GM12875 (cell line): ENCODE data around the gene MAP3K4.

Experiments
- H3K4me3 ChIP-seq: one replicate; pipeline ENCODE4 v1.5.1; 2011; ENCODE audit warnings: low read depth, low read length, control low read depth
- CTCF ChIP-seq: IDR thresholded peaks from 2 replicates; pipeline ENCODE4 v1.5.1; 2011; ENCODE audit warnings: low read depth, mild to moderate bottlenecking, control low read depth, inconsistent platforms, low read length, moderate library complexity, borderline replicate concordance; ENCODE audit not compliant: insufficient read depth

The MAP3K4 gene

GRCh38 chr6:161161889-161162624 is 170.5 kb downstream of the MAP3K4 start:
- no peak for TF ChIP-seq CTCF
- H3K4me3 ChIP-seq = no peak overlapping the region

GRCh38 chr6:161162722-161163121 is 171.2 kb downstream of the MAP3K4 start:
- no peak overlapping the region for H3K4me3 ChIP-seq
- TF ChIP-seq CTCF = no peak

GRCh38 chr6:161163466-161164181 is 172.1 kb downstream of the MAP3K4 start:
- H3K4me3 ChIP-seq = no peak overlapping the region
- no peak for TF ChIP-seq CTCF

- H3K4me3 ChIP-seq = no peak overlapping the region
- no peak for TF ChIP-seq CTCF
Measured at GRCh38 chr6:161164182-161164625, 172.6 kb downstream of the MAP3K4 start.

- TF ChIP-seq CTCF = no peak
- no peak overlapping the region for H3K4me3 ChIP-seq
Measured at GRCh38 chr6:161166176-161166575, 174.6 kb downstream of the MAP3K4 start.

- no peak for TF ChIP-seq CTCF
- no peak overlapping the region for H3K4me3 ChIP-seq
Measured at GRCh38 chr6:161166677-161167076, 175.1 kb downstream of the MAP3K4 start.
